ENCODE results near the gene AIG1.
A peak's percentile ranks its signal among the peaks of the same experiment; 100 is the strongest.

Gene AIG1

DNA sequence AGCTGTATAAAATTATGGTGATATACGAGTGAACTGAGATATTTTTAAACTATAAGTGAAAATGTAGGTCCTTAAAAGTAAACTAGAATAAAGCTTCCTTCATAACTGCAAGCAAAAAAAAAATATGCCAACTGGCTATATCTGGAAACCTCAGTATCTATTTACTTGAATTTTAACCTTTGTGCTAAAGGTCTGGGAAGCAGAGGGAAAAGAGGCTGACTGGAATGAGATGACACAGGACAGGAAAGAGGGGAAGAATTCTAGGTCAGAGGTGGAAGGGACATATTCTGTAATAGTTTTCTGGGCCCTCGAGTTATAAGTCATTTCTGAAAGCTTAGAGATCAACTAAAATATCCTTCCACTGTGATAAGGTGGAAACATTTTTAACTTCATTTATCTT, 46.8 kb downstream of the AIG1 start:
- no peak for DNase-seq (ENCODE audit: low read depth)
- TF ChIP-seq, protein P1, sequence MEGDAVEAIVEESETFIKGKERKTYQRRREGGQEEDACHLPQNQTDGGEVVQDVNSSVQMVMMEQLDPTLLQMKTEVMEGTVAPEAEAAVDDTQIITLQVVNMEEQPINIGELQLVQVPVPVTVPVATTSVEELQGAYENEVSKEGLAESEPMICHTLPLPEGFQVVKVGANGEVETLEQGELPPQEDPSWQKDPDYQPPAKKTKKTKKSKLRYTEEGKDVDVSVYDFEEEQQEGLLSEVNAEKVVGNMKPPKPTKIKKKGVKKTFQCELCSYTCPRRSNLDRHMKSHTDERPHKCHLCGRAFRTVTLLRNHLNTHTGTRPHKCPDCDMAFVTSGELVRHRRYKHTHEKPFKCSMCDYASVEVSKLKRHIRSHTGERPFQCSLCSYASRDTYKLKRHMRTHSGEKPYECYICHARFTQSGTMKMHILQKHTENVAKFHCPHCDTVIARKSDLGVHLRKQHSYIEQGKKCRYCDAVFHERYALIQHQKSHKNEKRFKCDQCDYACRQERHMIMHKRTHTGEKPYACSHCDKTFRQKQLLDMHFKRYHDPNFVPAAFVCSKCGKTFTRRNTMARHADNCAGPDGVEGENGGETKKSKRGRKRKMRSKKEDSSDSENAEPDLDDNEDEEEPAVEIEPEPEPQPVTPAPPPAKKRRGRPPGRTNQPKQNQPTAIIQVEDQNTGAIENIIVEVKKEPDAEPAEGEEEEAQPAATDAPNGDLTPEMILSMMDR (conservative IDR thresholded peaks at IDR 0.05; ENCODE audit: low read depth, low read length) = no peak
- no peak overlapping the region for H3K4me3 ChIP-seq (ENCODE audit: low read depth, low read length)

- H3K4me3 ChIP-seq (ENCODE audit: low read depth, low read length) = no peak overlapping the region
- DNase-seq (ENCODE audit: low read depth) = peak; percentile 57
- TF ChIP-seq, protein P1 (conservative IDR thresholded peaks at IDR 0.05; ENCODE audit: low read depth, low read length) = no peak
Observed at GRCh38 chr6:143107911-143108761, 47.4 kb downstream of the AIG1 start.

DNA sequence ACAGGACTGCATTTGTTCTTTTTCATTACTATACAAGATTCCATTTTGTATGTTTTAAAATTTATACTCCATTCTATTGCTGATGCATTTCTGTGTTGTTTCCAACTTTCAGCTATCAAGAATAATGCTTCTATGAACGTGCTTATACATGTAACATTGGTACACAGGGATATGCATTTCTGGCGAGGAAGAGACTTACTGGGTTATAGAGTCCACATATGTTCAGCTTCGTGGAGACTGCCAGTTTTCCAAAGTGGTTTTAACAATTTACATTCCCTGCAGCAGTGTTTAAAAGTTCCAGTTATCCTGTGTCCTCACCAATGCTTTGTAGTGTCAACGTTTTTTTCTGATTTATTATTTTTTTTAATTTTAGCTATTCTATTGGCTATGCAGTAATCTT, 48.5 kb downstream of the AIG1 start:
- DNase-seq (ENCODE audit: low read depth) = no peak
- H3K4me3 ChIP-seq (ENCODE audit: low read depth, low read length) = no peak overlapping the region
- TF ChIP-seq, protein P1 (conservative IDR thresholded peaks at IDR 0.05; ENCODE audit: low read depth, low read length) = no peak

- TF ChIP-seq, protein P1 (conservative IDR thresholded peaks at IDR 0.05; ENCODE audit: low read depth, low read length) = no peak
- peak; percentile 45 for DNase-seq (ENCODE audit: low read depth)
- H3K4me3 ChIP-seq (ENCODE audit: low read depth, low read length) = no peak overlapping the region
Observed at GRCh38 chr6:143110572-143110971, 49.9 kb downstream of the AIG1 start.

DNA sequence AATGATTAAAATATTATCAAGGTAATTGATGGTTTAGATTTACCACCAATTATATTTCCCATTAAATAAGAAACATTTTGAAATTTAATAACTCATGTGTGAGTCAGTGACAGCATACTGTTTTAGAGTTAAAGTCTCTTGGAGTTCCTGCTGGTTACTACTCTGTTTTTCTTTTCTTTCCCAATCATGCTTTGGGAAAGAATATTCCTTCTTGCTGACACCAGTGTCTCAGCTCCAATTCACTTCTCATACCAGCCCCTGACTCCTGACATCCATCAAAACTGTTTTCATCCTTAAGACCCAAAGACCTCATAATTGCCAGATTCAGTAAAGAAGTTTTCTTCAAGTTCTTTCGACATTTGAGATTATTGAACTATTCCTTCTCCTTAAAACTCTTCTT, 50.3 kb downstream of the AIG1 start:
- no peak for DNase-seq (ENCODE audit: low read depth)
- no peak overlapping the region for H3K4me3 ChIP-seq (ENCODE audit: low read depth, low read length)
- TF ChIP-seq, protein P1 (conservative IDR thresholded peaks at IDR 0.05; ENCODE audit: low read depth, low read length) = no peak

- no peak for DNase-seq (ENCODE audit: low read depth)
- no peak overlapping the region for H3K4me3 ChIP-seq (ENCODE audit: low read depth, low read length)
- TF ChIP-seq, protein P1 (conservative IDR thresholded peaks at IDR 0.05; ENCODE audit: low read depth, low read length) = no peak
Observed at GRCh38 chr6:143111443-143111842, 50.8 kb downstream of the AIG1 start.

Data from choroid plexus epithelial cell (primary cell).